A549 (cell line): Measurements from ENCODE around the gene CYSLTR2. TPM values are rescaled to one million over a fixed set of nuclear protein-coding genes. Genes with fewer than 3 reads are reported as not detected.

ENCODE experiments used
- ATAC-seq, 2 experiments: fragments of 200-7000 bp in 1 of 2; fragments of >200 bp in 1 of 2; cut with Nextera tagmentation in 1 of 2; cut with Tn5 transposase in 1 of 2; 3 replicates each; pipeline versions ENCODE4 v1.8.0 to v1.9.1; 2018 to 2020; ENCODE audit warnings: mild to moderate bottlenecking in 1 of 2, moderate library complexity in 1 of 2
- CTCF ChIA-PET: fragments of 300-600 bp; sonication (Branson Sonifier 250); formaldehyde crosslinking; extraction: SDS; loops from one replicate; lab custom pipeline; 2021; ENCODE audit warnings: antibody characterized with exemption, inconsistent platforms; lab: Yijun Ruan, JAX
- POLR2A ChIA-PET: fragments of 350-600 bp; formaldehyde crosslinking; extraction: SDS; loops from one replicate; lab custom pipeline; 2021; ENCODE audit warnings: antibody characterized with exemption, inconsistent platforms; lab: Yijun Ruan, JAX
- DNase-seq, 2 experiments: peaks; one replicate each; pipeline versions ENCODE4 v3.0.0 to v3.0.0-alpha.2; 2011 to 2016; ENCODE audit warnings: low read depth in 1 of 2, low spot score in 1 of 2
- FAIRE-seq: peaks from 2 replicates; lab custom pipeline; 2011; peaks lifted over from hg19 to GRCh38; lab: Jason Lieb, UNC
- H3K27ac ChIP-seq, 2 experiments: fragments of >200 bp; sonication (Bioruptor Twin); formaldehyde crosslinking; 3 replicates each; pipeline ENCODE4 v1.5.1; 2016 to 2017
- H3K4me1 ChIP-seq: fragments of >200 bp; sonication (Bioruptor Twin); formaldehyde crosslinking; 3 replicates; pipeline ENCODE4 v1.6.1; 2016
- H3K4me2 ChIP-seq: fragments of >200 bp; sonication (Bioruptor Twin); formaldehyde crosslinking; 3 replicates; pipeline ENCODE4 v1.6.1; 2016
- H3K4me3 ChIP-seq: fragments of >200 bp; sonication (Bioruptor Twin); formaldehyde crosslinking; 3 replicates; pipeline ENCODE4 v1.5.1; 2016
- H3K9me3 ChIP-seq: fragments of >200 bp; sonication (Bioruptor Twin); formaldehyde crosslinking; 3 replicates; pipeline ENCODE4 v1.6.1; 2016
- BCL3 ChIP-seq: fragments of >200 bp; sonication (Bioruptor Twin); formaldehyde crosslinking; IDR thresholded peaks from 3 replicates; pipeline ENCODE4 v1.6.1; 2016
- CBX2 ChIP-seq: fragments of 200-600 bp; sonication (generic); IDR thresholded peaks from 2 replicates; pipeline ENCODE4 v1.6.1; 2016; ENCODE audit warnings: low read depth, mild to moderate bottlenecking, borderline replicate concordance
- CHD4 ChIP-seq: fragments of 200-600 bp; sonication (generic); IDR thresholded peaks from 2 replicates; pipeline ENCODE4 v1.6.1; 2016; ENCODE audit warnings: antibody characterized with exemption, mild to moderate bottlenecking, borderline replicate concordance
- EHMT2 ChIP-seq: fragments of 200-600 bp; sonication (generic); IDR thresholded peaks from 2 replicates; pipeline ENCODE4 v1.6.1; 2016; ENCODE audit warnings: antibody characterized with exemption, low read depth, mild to moderate bottlenecking, moderate library complexity
- ELK1 ChIP-seq: fragments of 150-350 bp; IDR thresholded peaks from 2 replicates; pipeline ENCODE4 v1.6.1; 2014; ENCODE audit warnings: low read depth, mild to moderate bottlenecking, low read length
- EP300 ChIP-seq, 2 experiments: fragments of >200 bp; sonication (Bioruptor Twin); formaldehyde crosslinking; IDR thresholded peaks; 2 replicates in 1 of 2; 3 replicates in 1 of 2; pipeline ENCODE4 v1.6.1; 2016 to 2017
- FOSB ChIP-seq: fragments of 250-450 bp; sonication (Bioruptor Pico); IDR thresholded peaks from 2 replicates; pipeline ENCODE4 v1.5.0; 2020; ENCODE audit warnings: mild to moderate bottlenecking, moderate library complexity
- HDAC2 ChIP-seq: fragments of 200-600 bp; sonication (generic); IDR thresholded peaks from 2 replicates; pipeline ENCODE4 v1.6.1; 2016
- HES2 ChIP-seq: fragments of >200 bp; sonication (Bioruptor Twin); formaldehyde crosslinking; IDR thresholded peaks from 2 replicates; pipeline ENCODE4 v1.6.1; 2016
- HEYL ChIP-seq: fragments of 250-450 bp; sonication (Bioruptor Pico); IDR thresholded peaks from 2 replicates; pipeline ENCODE4 v1.8.0; 2021; ENCODE audit warnings: mild to moderate bottlenecking, moderate library complexity
- HOXA7 ChIP-seq: fragments of 250-450 bp; sonication (Bioruptor Pico); IDR thresholded peaks from 2 replicates; pipeline ENCODE4 v1.5.0; 2020; ENCODE audit warnings: mild to moderate bottlenecking, moderate library complexity
- JUN ChIP-seq, 2 experiments: fragments of >200 bp; sonication (Bioruptor Twin); formaldehyde crosslinking; IDR thresholded peaks; 2 replicates in 1 of 2; 3 replicates in 1 of 2; pipeline ENCODE4 v1.6.1; 2016 to 2017
- JUNB ChIP-seq: fragments of >200 bp; sonication (Bioruptor Twin); formaldehyde crosslinking; IDR thresholded peaks from 2 replicates; pipeline ENCODE4 v1.6.1; 2016
- MAX ChIP-seq: IDR thresholded peaks from 2 replicates; pipeline ENCODE4 v1.6.1; 2012
- MAZ ChIP-seq: fragments of 150-350 bp; IDR thresholded peaks from 2 replicates; pipeline ENCODE4 v1.6.1; 2014; ENCODE audit warnings: antibody characterized with exemption, low read depth, low read length, borderline replicate concordance
- NPAS2 ChIP-seq: fragments of 250-450 bp; sonication (Bioruptor Pico); IDR thresholded peaks from 2 replicates; pipeline ENCODE4 v1.8.0; 2022; ENCODE audit warnings: mild to moderate bottlenecking, moderate library complexity, borderline replicate concordance
- POLR2AphosphoS2 ChIP-seq: conservative IDR thresholded peaks from 2 replicates; pipeline ENCODE4 v1.6.1; 2012; ENCODE audit warnings: low read length, improper control_type of control experiment, inconsistent platforms
- RCOR1 ChIP-seq: fragments of 150-350 bp; IDR thresholded peaks from 2 replicates; pipeline ENCODE4 v1.6.1; 2014; ENCODE audit warnings: antibody characterized with exemption, low read length, low read depth
- REST ChIP-seq: fragments of 200-600 bp; sonication (generic); IDR thresholded peaks from 2 replicates; pipeline ENCODE4 v1.6.1; 2016; ENCODE audit warnings: antibody characterized with exemption, mild to moderate bottlenecking, moderate library complexity
- SMC3 ChIP-seq: fragments of >200 bp; sonication (Bioruptor Twin); formaldehyde crosslinking; IDR thresholded peaks from 3 replicates; pipeline ENCODE4 v1.6.1; 2018; ENCODE audit warnings: inconsistent platforms
- TFCP2L1 ChIP-seq: fragments of 250-450 bp; sonication (Bioruptor Pico); IDR thresholded peaks from 2 replicates; pipeline ENCODE4 v1.5.0; 2021; ENCODE audit warnings: mild to moderate bottlenecking
- TP53 ChIP-seq: fragments of 250-450 bp; sonication (Bioruptor Pico); IDR thresholded peaks from 2 replicates; pipeline ENCODE4 v1.5.0; 2021; ENCODE audit warnings: mild to moderate bottlenecking, moderate library complexity
- ZFP36 ChIP-seq: fragments of 450-650 bp; IDR thresholded peaks from 2 replicates; pipeline ENCODE4 v1.6.1; 2014; ENCODE audit warnings: borderline replicate concordance; ENCODE audit not compliant: partially characterized antibody
- ZNF302 ChIP-seq: fragments of 250-450 bp; sonication (Bioruptor Pico); IDR thresholded peaks from 2 replicates; pipeline ENCODE4 v1.9.0; 2021; ENCODE audit warnings: inconsistent platforms, mild to moderate bottlenecking, moderate library complexity
- WGBS: methylation state at CpG from one replicate; pipeline ENCODE4 v1.1.6; 2017; ENCODE audit errors: missing lambda C conversion rate; 5-methylcytosine and 5-hydroxymethylcytosine counted together
- polyA plus RNA-seq, 4 experiments: library from polyadenylated mRNA; depleted of rRNA in 3 of 4; stranded (reverse); fragments of >200 nt; fragmentation: RNase III in 1 of 4; extraction: RNeasy Plus Mini Kit Qiagen cat#74134 plus additional on column Dnase treatment in 1 of 4; gene quantifications; 2 replicates in 3 of 4; 3 replicates in 1 of 4; pipeline ENCODE4 v1.2.3, GENCODE V29; 2011 to 2017

The CYSLTR2 gene
- polyA plus RNA-seq, 2 of the 4 experiments (the other 2 are of a cell fraction): not detected

- no peak overlapping the region for H3K27ac ChIP-seq
- ATAC-seq (no peak), DNase-seq (no peak), FAIRE-seq (no peak)
- H3K4me1 ChIP-seq: no peaks in the 10 kb centered on the region
- CTCF ChIA-PET: no interaction called here
- no peak overlapping the region for H3K4me3 ChIP-seq
- TF ChIP-seq CBX2: no peak
- no peak for TF ChIP-seq EP300 (IDR thresholded peaks at IDR 0.05)
- H3K9me3 ChIP-seq: no peaks in the 10 kb centered on the region
- WGBS: 27% methylated on average over 3 of the region's 3 CpGs
- POLR2A ChIA-PET: no interaction called here
- H3K4me2 ChIP-seq: no peak overlapping the region
These were observed 33.0 kb downstream of the CYSLTR2 start for GRCh38 chr13:48686636-48687210.

GRCh38 chr13:48687249-48687648 is 33.5 kb downstream of the CYSLTR2 start:
- DNase-seq: no peak
- H3K4me2 ChIP-seq: no peak overlapping the region
- H3K9me3 ChIP-seq: no peaks in the 10 kb centered on the region
- no peak overlapping the region for H3K4me3 ChIP-seq
- no peaks in the 10 kb centered on the region for H3K4me1 ChIP-seq
- TF ChIP-seq JUNB (no peak), RCOR1 (no peak), FOSB (CRISPR knock-in tag) (no peak), MAX (no peak), SMC3 (no peak), HOXA7 (CRISPR knock-in tag) (no peak), HDAC2 (no peak), JUN (IDR thresholded peaks at IDR 0.05) (no peak), REST (no peak), CHD4 (no peak), HES2 (no peak), MAZ (no peak), TP53 (CRISPR knock-in tag) (no peak), HEYL (CRISPR knock-in tag) (no peak)
- TF ChIP-seq, all 56 proteins: peak for 0
- CTCF ChIA-PET: no interaction called here
- WGBS: 67% methylated on average over 3 of the region's 3 CpGs
- FAIRE-seq (no peak), ATAC-seq (no peak)
- POLR2A ChIA-PET: no interaction called here
- no peak overlapping the region for H3K27ac ChIP-seq

GRCh38 chr13:48693998-48694397 is 40.3 kb downstream of the CYSLTR2 start:
- 35% methylated on average over 3 of the region's 3 CpGs for WGBS
- TF ChIP-seq POLR2AphosphoS2 (no peak), ELK1 (no peak), TP53 (CRISPR knock-in tag) (no peak), TFCP2L1 (CRISPR knock-in tag) (no peak), NPAS2 (CRISPR knock-in tag) (no peak), BCL3 (no peak), REST (no peak), ZFP36 (no peak), EHMT2 (no peak), CBX2 (no peak), JUNB (no peak), CHD4 (no peak), ZNF302 (no peak), EP300 (IDR thresholded peaks at IDR 0.05) (no peak)

More at GRCh38 chr13:48693998-48694397, 40.3 kb downstream of the CYSLTR2 start:
- no peak for FAIRE-seq
- CTCF ChIA-PET: no interaction called here
- no peak for DNase-seq
- POLR2A ChIA-PET: no interaction called here
- Histone ChIP-seq H3K4me2 (no peak overlapping the region), H3K27ac (no peak overlapping the region), H3K9me3 (no peaks in the 10 kb centered on the region), H3K4me3 (no peak overlapping the region), H3K4me1 (no peaks in the 10 kb centered on the region)
- no peak for ATAC-seq
